GM12878 (cell line): ENCODE data around the gene ULK4.

Source experiments
- E2F8 ChIP-seq: fragments of 450-650 bp; IDR thresholded peaks from 2 replicates; pipeline ENCODE4 v1.6.1; 2018; ENCODE audit warnings: mild to moderate bottlenecking, low read depth, moderate library complexity; ENCODE audit not compliant: partially characterized antibody
- EZH2 ChIP-seq: IDR thresholded peaks from 2 replicates; pipeline ENCODE4 v1.6.1; 2012; ENCODE audit warnings: low read depth, mild to moderate bottlenecking, control low read depth, inconsistent platforms, low read length, borderline replicate concordance; ENCODE audit not compliant: control insufficient read depth
- GABPA ChIP-seq: IDR thresholded peaks from 2 replicates; pipeline ENCODE4 v1.6.1; 2014; ENCODE audit warnings: antibody characterized with exemption, low read depth, mild to moderate bottlenecking, inconsistent platforms
- NR2F1 ChIP-seq: fragments of 450-650 bp; conservative IDR thresholded peaks from 2 replicates; pipeline ENCODE4 v1.6.1; 2017; ENCODE audit warnings: mild to moderate bottlenecking
- NRF1 ChIP-seq: conservative IDR thresholded peaks from 2 replicates; pipeline ENCODE4 v1.6.1; 2011; ENCODE audit warnings: mild to moderate bottlenecking, low read depth, low read length, improper control_type of control experiment
- POLR2A ChIP-seq: IDR thresholded peaks from 2 replicates; pipeline ENCODE4 v1.6.1; 2011; ENCODE audit warnings: low read depth, mild to moderate bottlenecking, low read length
- POLR2AphosphoS5 ChIP-seq: IDR thresholded peaks from 2 replicates; pipeline ENCODE4 v1.6.1; 2011; ENCODE audit warnings: mild to moderate bottlenecking, low read length, inconsistent platforms
- RELA ChIP-seq: fragments of 450-650 bp; IDR thresholded peaks from 2 replicates; pipeline ENCODE4 v1.8.0; 2014; ENCODE audit warnings: borderline replicate concordance; ENCODE audit not compliant: partially characterized antibody
- SREBF1 ChIP-seq: IDR thresholded peaks from 2 replicates; pipeline ENCODE4 v1.6.1; 2012; ENCODE audit warnings: mild to moderate bottlenecking, low read length
- SREBF2 ChIP-seq: IDR thresholded peaks from 2 replicates; pipeline ENCODE4 v1.6.1; 2012; ENCODE audit warnings: mild to moderate bottlenecking, low read length
- ZNF592 ChIP-seq: fragments of 450-650 bp; IDR thresholded peaks from 2 replicates; pipeline ENCODE4 v1.6.1; 2017; ENCODE audit warnings: mild to moderate bottlenecking, moderate library complexity
- ZSCAN29 ChIP-seq: fragments of 450-650 bp; IDR thresholded peaks from 2 replicates; pipeline ENCODE4 v1.6.1; 2017; ENCODE audit warnings: mild to moderate bottlenecking, moderate library complexity
- ZZZ3 ChIP-seq: IDR thresholded peaks from 2 replicates; pipeline ENCODE4 v1.6.1; 2011; ENCODE audit warnings: low read depth; ENCODE audit not compliant: control insufficient read depth, insufficient read length
- TF ChIP-seq, protein P1 (sequence below), 3 experiments: IDR thresholded peaks in 2 of 3; conservative IDR thresholded peaks in 1 of 3; 2 replicates each; pipeline ENCODE4 v1.5.1; 2011; ENCODE audit warnings: low read depth in 3 of 3, low read length in 3 of 3, mild to moderate bottlenecking in 3 of 3, control low read depth in 2 of 3, moderate library complexity in 2 of 3, inconsistent platforms in 1 of 3, mixed read lengths in 1 of 3; ENCODE audit not compliant: control insufficient read depth in 2 of 3, insufficient read depth in 1 of 3; ENCODE audit errors: extremely low read depth in 1 of 3

DNA sequence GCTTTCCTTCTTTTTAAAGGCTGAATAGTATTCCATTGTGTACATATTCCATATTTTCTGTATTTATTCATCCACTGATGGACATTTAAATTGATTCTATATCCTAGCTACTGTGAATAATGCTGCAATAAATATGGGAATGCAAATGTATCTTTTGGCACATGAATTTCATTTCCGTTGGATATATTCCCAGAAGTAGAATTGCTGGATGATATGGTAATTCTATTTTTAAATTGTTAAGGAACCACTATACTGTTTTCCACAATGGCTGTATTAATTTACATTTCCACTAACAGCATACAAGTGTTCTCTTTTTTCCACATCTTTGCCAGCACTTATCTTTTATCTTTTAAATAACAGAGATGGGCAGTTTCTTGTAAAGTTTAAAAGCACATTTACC is 459.9 kb downstream of the ULK4 start:
- TF ChIP-seq SREBF2, result no peak
- no peak for TF ChIP-seq RELA
- TF ChIP-seq ZZZ3, result no peak
- TF ChIP-seq E2F8, result no peak
- no peak for TF ChIP-seq POLR2A
- TF ChIP-seq NR2F1, result no peak
- no peak for TF ChIP-seq GABPA
- no peak for TF ChIP-seq ZNF592
- TF ChIP-seq, protein P1, sequence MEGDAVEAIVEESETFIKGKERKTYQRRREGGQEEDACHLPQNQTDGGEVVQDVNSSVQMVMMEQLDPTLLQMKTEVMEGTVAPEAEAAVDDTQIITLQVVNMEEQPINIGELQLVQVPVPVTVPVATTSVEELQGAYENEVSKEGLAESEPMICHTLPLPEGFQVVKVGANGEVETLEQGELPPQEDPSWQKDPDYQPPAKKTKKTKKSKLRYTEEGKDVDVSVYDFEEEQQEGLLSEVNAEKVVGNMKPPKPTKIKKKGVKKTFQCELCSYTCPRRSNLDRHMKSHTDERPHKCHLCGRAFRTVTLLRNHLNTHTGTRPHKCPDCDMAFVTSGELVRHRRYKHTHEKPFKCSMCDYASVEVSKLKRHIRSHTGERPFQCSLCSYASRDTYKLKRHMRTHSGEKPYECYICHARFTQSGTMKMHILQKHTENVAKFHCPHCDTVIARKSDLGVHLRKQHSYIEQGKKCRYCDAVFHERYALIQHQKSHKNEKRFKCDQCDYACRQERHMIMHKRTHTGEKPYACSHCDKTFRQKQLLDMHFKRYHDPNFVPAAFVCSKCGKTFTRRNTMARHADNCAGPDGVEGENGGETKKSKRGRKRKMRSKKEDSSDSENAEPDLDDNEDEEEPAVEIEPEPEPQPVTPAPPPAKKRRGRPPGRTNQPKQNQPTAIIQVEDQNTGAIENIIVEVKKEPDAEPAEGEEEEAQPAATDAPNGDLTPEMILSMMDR (IDR thresholded peaks at IDR 0.05 in 2 of 3, conservative IDR thresholded peaks at IDR 0.05 in 1 of 3; ENCODE audit: control insufficient read depth in 2 of 3, extremely low read depth in 1 of 3, insufficient read depth in 1 of 3, low read depth in 3 of 3, low read length in 3 of 3), result no peak
- TF ChIP-seq ZSCAN29, result no peak
- TF ChIP-seq EZH2, result no peak
- no peak for TF ChIP-seq POLR2AphosphoS5
- TF ChIP-seq SREBF1, result no peak
- no peak for TF ChIP-seq NRF1
